Mesodermal cell (in vitro differentiated cells): ENCODE results near the gene DNAH6.

Experiments
- H3K27ac ChIP-seq: 2 replicates; pipeline ENCODE4 v1.7.0; 2013; ENCODE audit warnings: mild to moderate bottlenecking, low read depth, low read length, moderate library complexity; ENCODE audit not compliant: severe bottlenecking
- H3K36me3 ChIP-seq: 2 replicates; pipeline ENCODE4 v1.7.1; 2013; ENCODE audit warnings: mild to moderate bottlenecking, low read length, moderate library complexity; ENCODE audit not compliant: control insufficient read depth, insufficient read depth
- H3K4me1 ChIP-seq: one replicate; pipeline ENCODE4 v1.7.1; 2013; ENCODE audit warnings: mild to moderate bottlenecking, low read length; ENCODE audit not compliant: insufficient read depth, control insufficient read depth, poor library complexity, severe bottlenecking
- H3K4me3 ChIP-seq: 2 replicates; pipeline ENCODE4 v1.7.0; 2013; ENCODE audit warnings: low read length, control low read depth, mild to moderate bottlenecking; ENCODE audit not compliant: insufficient read depth, poor library complexity, severe bottlenecking; ENCODE audit errors: extremely low read depth
- H3K9me3 ChIP-seq: 2 replicates; pipeline ENCODE4 v1.7.1; 2013; ENCODE audit warnings: mild to moderate bottlenecking, low read length, moderate library complexity; ENCODE audit not compliant: control insufficient read depth
- WGBS, 2 experiments: methylation state at CpG; one replicate each; pipeline ENCODE4 v1.1.5; 2013; ENCODE audit warnings: missing lambda C conversion rate in 2 of 2; ENCODE audit not compliant: insufficient coverage in 2 of 2; 5-methylcytosine and 5-hydroxymethylcytosine counted together

The DNAH6 gene

GRCh38 chr2:84694088-84694622 lies 177.9 kb downstream of the DNAH6 start:
- H3K4me3 ChIP-seq = no peak overlapping the region
- H3K27ac ChIP-seq = no peak overlapping the region
- no peaks in the 10 kb centered on the region for H3K4me1 ChIP-seq
- H3K9me3 ChIP-seq = no peaks in the 10 kb centered on the region
- 85 to 91% methylated on average over 3 to 5 of the region's 6 CpGs for WGBS, 2 experiments
- no peaks in the 10 kb centered on the region for H3K36me3 ChIP-seq

GRCh38 chr2:84697895-84698294 lies 181.6 kb downstream of the DNAH6 start:
- H3K9me3 ChIP-seq = no peaks in the 10 kb centered on the region
- 77 to 100% methylated on average over 2 of the region's 2 CpGs for WGBS, 2 experiments
- H3K4me1 ChIP-seq = no peaks in the 10 kb centered on the region
- H3K27ac ChIP-seq = no peak overlapping the region
- H3K36me3 ChIP-seq = no peaks in the 10 kb centered on the region
- H3K4me3 ChIP-seq = no peak overlapping the region

- H3K4me3 ChIP-seq = no peak overlapping the region
- 75 to 94% methylated on average over 2 to 3 of the region's 3 CpGs for WGBS, 2 experiments
- no peaks in the 10 kb centered on the region for H3K4me1 ChIP-seq
- H3K36me3 ChIP-seq = no peaks in the 10 kb centered on the region
- H3K9me3 ChIP-seq = no peaks in the 10 kb centered on the region
- no peak overlapping the region for H3K27ac ChIP-seq
Measured at GRCh38 chr2:84700006-84700405, 183.7 kb downstream of the DNAH6 start.

GRCh38 chr2:84701880-84702279 lies 185.6 kb downstream of the DNAH6 start:
- Histone ChIP-seq H3K27ac (no peak overlapping the region), H3K36me3 (no peaks in the 10 kb centered on the region), H3K9me3 (no peaks in the 10 kb centered on the region), H3K4me1 (no peaks in the 10 kb centered on the region), H3K4me3 (no peak overlapping the region)
- 75 to 92% methylated on average over 1 of the region's 1 CpG for WGBS, 2 experiments

GRCh38 chr2:84702941-84703340 lies 186.6 kb downstream of the DNAH6 start:
- Histone ChIP-seq H3K27ac (no peak overlapping the region), H3K9me3 (no peaks in the 10 kb centered on the region), H3K36me3 (no peaks in the 10 kb centered on the region), H3K4me3 (no peak overlapping the region), H3K4me1 (no peaks in the 10 kb centered on the region)
- 83 to 100% methylated on average over 1 of the region's 3 CpGs for WGBS, 2 experiments

- Histone ChIP-seq H3K9me3 (no peaks in the 10 kb centered on the region), H3K4me1 (no peaks in the 10 kb centered on the region), H3K4me3 (no peak overlapping the region), H3K27ac (no peak overlapping the region), H3K36me3 (no peaks in the 10 kb centered on the region)
- 85 to 88% methylated on average over 2 of the region's 2 CpGs for WGBS, 2 experiments
Measured at GRCh38 chr2:84703831-84704230, 187.5 kb downstream of the DNAH6 start.

GRCh38 chr2:84704505-84705244 lies 188.4 kb downstream of the DNAH6 start:
- H3K36me3 ChIP-seq = no peaks in the 10 kb centered on the region
- H3K9me3 ChIP-seq = no peaks in the 10 kb centered on the region
- no peaks in the 10 kb centered on the region for H3K4me1 ChIP-seq
- H3K4me3 ChIP-seq = no peak overlapping the region
- no peak overlapping the region for H3K27ac ChIP-seq
- 78 to 88% methylated on average over 1 to 3 of the region's 6 CpGs for WGBS, 2 experiments

- H3K9me3 ChIP-seq = no peaks in the 10 kb centered on the region
- H3K36me3 ChIP-seq = no peaks in the 10 kb centered on the region
- H3K27ac ChIP-seq = no peak overlapping the region
- no peak overlapping the region for H3K4me3 ChIP-seq
- H3K4me1 ChIP-seq = no peaks in the 10 kb centered on the region
- WGBS, 2 experiments = 83 to 100% methylated on average over 1 to 2 of the region's 2 CpGs
Measured at GRCh38 chr2:84705858-84706257, 189.6 kb downstream of the DNAH6 start.

- Histone ChIP-seq H3K27ac (no peak overlapping the region), H3K4me3 (no peak overlapping the region), H3K9me3 (no peaks in the 10 kb centered on the region), H3K4me1 (no peaks in the 10 kb centered on the region), H3K36me3 (no peaks in the 10 kb centered on the region)
Measured at GRCh38 chr2:84708442-84708841, 192.1 kb downstream of the DNAH6 start.

GRCh38 chr2:84711651-84712050 lies 195.4 kb downstream of the DNAH6 start:
- no peaks in the 10 kb centered on the region for H3K36me3 ChIP-seq
- no peak overlapping the region for H3K4me3 ChIP-seq
- 75 to 90% methylated on average over 1 of the region's 1 CpG for WGBS, 2 experiments
- no peaks in the 10 kb centered on the region for H3K9me3 ChIP-seq
- H3K27ac ChIP-seq = no peak overlapping the region
- no peaks in the 10 kb centered on the region for H3K4me1 ChIP-seq

GRCh38 chr2:84713441-84713840 lies 197.1 kb downstream of the DNAH6 start:
- Histone ChIP-seq H3K36me3 (no peaks in the 10 kb centered on the region), H3K9me3 (no peaks in the 10 kb centered on the region), H3K4me1 (no peaks in the 10 kb centered on the region), H3K4me3 (no peak overlapping the region), H3K27ac (no peak overlapping the region)
- WGBS, 2 experiments = 83% methylated on average over 1 of the region's 3 CpGs; no CpG with 5 or more reads in 1 of the 2 experiments
